ENCODE results near the gene ATAT1. TPM values are rescaled to one million over a fixed set of nuclear protein-coding genes. Genes with fewer than 3 reads are reported as not detected.

ATAT1 gene
- total RNA-seq, 1 donor from 2014 or later: 2.1 TPM

GRCh38 chr6:30612687-30613248 lies 13.9 kb upstream of the ATAT1 start:
- Histone ChIP-seq H3K27me3 (ENCODE audit: control insufficient read depth in 3 of 3, insufficient read depth in 3 of 3, low read length in 3 of 3) (no peaks in the 10 kb centered on the region), H3K9me3 (ENCODE audit: control insufficient read depth in 3 of 3, low read length in 3 of 3) (no peaks in the 10 kb centered on the region), H3K9ac (ENCODE audit: low read depth in 1 of 3, low read length in 3 of 3) (no peak overlapping the region), H3K4me3 (ENCODE audit: low read length in 3 of 3) (no peak overlapping the region), H3K27ac (ENCODE audit: low read depth, low read length) (peak overlapping the region; percentile 100), H3K36me3 (ENCODE audit: control insufficient read depth in 3 of 3, insufficient read depth in 3 of 3, low read length in 3 of 3) (peaks cover 21 to 33% (median 30%) of the 10 kb centered on the region in 3 donors), H3K4me1 (ENCODE audit: control insufficient read depth in 3 of 3, insufficient read depth in 3 of 3, low read length in 3 of 3) (peaks cover 21 to 48% (median 41%) of the 10 kb centered on the region in 3 donors)

DNA sequence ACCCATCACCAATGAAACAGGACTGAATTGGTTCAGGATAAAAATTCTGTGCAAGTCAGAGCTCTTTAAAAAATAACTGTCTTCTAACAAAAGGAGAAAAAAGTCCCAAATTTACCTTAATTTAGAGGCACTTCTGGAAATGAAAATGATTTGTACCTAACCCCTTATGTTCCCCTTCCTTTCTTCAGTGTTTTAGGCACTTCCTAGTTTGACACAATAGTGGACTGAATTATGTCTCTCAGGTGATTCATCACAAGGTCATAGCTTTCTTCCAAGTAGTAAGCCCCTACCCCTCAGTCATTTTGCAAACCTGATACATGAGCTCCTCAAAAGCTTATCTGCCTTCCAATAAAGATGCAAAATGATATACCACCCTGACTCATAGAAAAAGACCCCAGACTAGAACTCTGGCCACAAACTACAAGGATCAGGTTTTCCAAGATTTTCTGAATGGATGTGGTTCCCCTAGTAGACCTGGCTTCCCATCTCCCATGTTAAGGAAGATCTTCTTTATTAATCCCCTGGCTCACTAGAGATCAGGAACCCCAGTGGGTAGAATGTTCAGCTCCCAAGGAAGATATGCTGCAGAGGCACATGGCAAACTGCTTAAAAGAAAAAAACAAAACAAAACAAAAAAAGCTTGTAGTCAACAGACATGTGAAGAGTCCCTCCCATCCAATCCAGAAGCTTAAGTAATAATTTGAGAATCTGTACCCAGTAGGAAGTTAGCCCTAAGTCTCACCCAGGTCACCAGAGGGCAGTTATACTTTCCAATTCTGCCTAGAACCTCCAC lies 13.2 kb upstream of the ATAT1 start:
- H3K27ac ChIP-seq (ENCODE audit: low read depth, low read length): peak overlapping the region; percentile 100
- no peaks in the 10 kb centered on the region for H3K27me3 ChIP-seq (ENCODE audit: control insufficient read depth in 3 of 3, insufficient read depth in 3 of 3, low read length in 3 of 3)
- H3K36me3 ChIP-seq (ENCODE audit: control insufficient read depth in 3 of 3, insufficient read depth in 3 of 3, low read length in 3 of 3): peaks cover 17 to 27% (median 25%) of the 10 kb centered on the region in 3 donors
- peak overlapping the region; percentile 87 to 100 (median 98) for H3K9ac ChIP-seq (ENCODE audit: low read depth in 1 of 3, low read length in 3 of 3)
- H3K4me1 ChIP-seq (ENCODE audit: control insufficient read depth in 3 of 3, insufficient read depth in 3 of 3, low read length in 3 of 3): peaks cover 22 to 49% (median 45%) of the 10 kb centered on the region in 3 donors
- peak overlapping the region in 2 of 3 donors; percentile 48 to 88 for H3K4me3 ChIP-seq (ENCODE audit: low read length in 3 of 3)
- H3K9me3 ChIP-seq (ENCODE audit: control insufficient read depth in 3 of 3, low read length in 3 of 3): no peaks in the 10 kb centered on the region

- peaks cover 30 to 57% (median 52%) of the 10 kb centered on the region in 3 donors for H3K4me1 ChIP-seq (ENCODE audit: control insufficient read depth in 3 of 3, insufficient read depth in 3 of 3, low read length in 3 of 3)
- H3K27me3 ChIP-seq (ENCODE audit: control insufficient read depth in 3 of 3, insufficient read depth in 3 of 3, low read length in 3 of 3): no peaks in the 10 kb centered on the region
- H3K9ac ChIP-seq (ENCODE audit: low read depth in 1 of 3, low read length in 3 of 3): peak overlapping the region; percentile 87 to 100 (median 98)
- peak overlapping the region; percentile 71 to 99 (median 88) for H3K4me3 ChIP-seq (ENCODE audit: low read length in 3 of 3)
- peak overlapping the region; percentile 100 for H3K27ac ChIP-seq (ENCODE audit: low read depth, low read length)
- no peaks in the 10 kb centered on the region for H3K9me3 ChIP-seq (ENCODE audit: control insufficient read depth in 3 of 3, low read length in 3 of 3)
- peaks cover 13 to 19% (median 17%) of the 10 kb centered on the region in 3 donors for H3K36me3 ChIP-seq (ENCODE audit: control insufficient read depth in 3 of 3, insufficient read depth in 3 of 3, low read length in 3 of 3)
These were observed 12.4 kb upstream of the ATAT1 start for GRCh38 chr6:30614044-30614842.

DNA sequence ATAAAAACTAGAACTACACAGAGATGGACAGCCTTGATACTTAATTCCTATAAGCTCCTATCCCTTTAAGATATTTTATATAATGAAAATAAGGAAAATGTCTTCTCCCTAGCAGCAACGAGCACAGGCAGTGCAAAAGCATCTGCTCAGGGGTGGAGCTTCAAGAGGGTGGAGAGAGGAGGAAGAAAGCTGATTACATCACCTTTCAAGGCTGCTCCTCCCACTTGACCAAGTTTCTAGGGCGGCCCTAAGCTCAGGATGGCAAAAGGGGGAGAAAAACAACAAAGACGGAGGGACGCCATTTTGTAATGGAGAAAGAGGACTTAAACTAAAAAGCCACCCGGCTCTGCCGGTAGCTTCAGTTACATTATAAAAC lies 11.8 kb upstream of the ATAT1 start:
- H3K4me1 ChIP-seq (ENCODE audit: control insufficient read depth in 3 of 3, insufficient read depth in 3 of 3, low read length in 3 of 3): peaks cover 30 to 63% (median 50%) of the 10 kb centered on the region in 3 donors
- peak overlapping the region; percentile 88 to 99 (median 89) for H3K4me3 ChIP-seq (ENCODE audit: low read length in 3 of 3)
- peaks cover 16 to 20% (median 19%) of the 10 kb centered on the region in 3 donors for H3K36me3 ChIP-seq (ENCODE audit: control insufficient read depth in 3 of 3, insufficient read depth in 3 of 3, low read length in 3 of 3)
- peak overlapping the region; percentile 87 to 100 (median 98) for H3K9ac ChIP-seq (ENCODE audit: low read depth in 1 of 3, low read length in 3 of 3)
- no peaks in the 10 kb centered on the region for H3K9me3 ChIP-seq (ENCODE audit: control insufficient read depth in 3 of 3, low read length in 3 of 3)
- H3K27ac ChIP-seq (ENCODE audit: low read depth, low read length): peak overlapping the region; percentile 100
- no peaks in the 10 kb centered on the region for H3K27me3 ChIP-seq (ENCODE audit: control insufficient read depth in 3 of 3, insufficient read depth in 3 of 3, low read length in 3 of 3)

DNA sequence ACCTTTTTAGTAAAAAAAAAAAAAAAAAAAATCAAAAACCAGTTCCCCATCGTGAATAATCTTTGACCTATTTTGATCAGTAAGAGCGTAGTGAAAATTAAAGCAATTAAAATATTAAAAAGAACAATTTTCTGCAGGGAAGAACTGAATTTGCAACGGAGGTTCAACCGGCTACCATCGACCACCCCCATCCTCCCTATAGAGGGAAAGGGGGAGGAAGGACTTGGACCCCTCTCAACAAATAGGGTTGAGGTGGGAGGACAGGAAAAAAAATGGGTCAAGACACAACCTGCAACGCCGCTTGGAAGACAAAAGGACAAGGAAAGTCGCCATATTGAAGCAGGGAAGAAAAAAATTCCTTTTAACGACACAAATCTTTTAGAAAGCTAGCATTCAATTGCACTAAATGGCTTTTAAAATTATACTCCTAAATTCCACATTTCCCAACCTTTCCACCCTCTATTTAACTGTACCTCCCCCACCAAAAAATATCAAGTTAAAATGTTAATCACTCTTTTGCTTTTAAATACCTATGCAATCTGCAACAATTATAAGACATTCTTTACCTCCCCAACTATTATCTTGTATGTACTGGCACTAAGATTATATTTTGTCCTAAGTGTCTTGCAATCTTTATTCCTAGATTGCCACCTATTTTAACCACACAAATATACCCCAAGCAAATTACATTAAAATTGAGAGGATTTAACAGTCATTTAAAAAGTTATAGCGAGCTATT lies 11.3 kb upstream of the ATAT1 start:
- H3K27me3 ChIP-seq (ENCODE audit: control insufficient read depth in 3 of 3, insufficient read depth in 3 of 3, low read length in 3 of 3): no peaks in the 10 kb centered on the region
- H3K4me1 ChIP-seq (ENCODE audit: control insufficient read depth in 3 of 3, insufficient read depth in 3 of 3, low read length in 3 of 3): peaks cover 30 to 58% (median 50%) of the 10 kb centered on the region in 3 donors
- peak overlapping the region; percentile 88 to 99 (median 89) for H3K4me3 ChIP-seq (ENCODE audit: low read length in 3 of 3)
- peaks cover 16 to 23% (median 21%) of the 10 kb centered on the region in 3 donors for H3K36me3 ChIP-seq (ENCODE audit: control insufficient read depth in 3 of 3, insufficient read depth in 3 of 3, low read length in 3 of 3)
- peak overlapping the region; percentile 87 to 100 (median 98) for H3K9ac ChIP-seq (ENCODE audit: low read depth in 1 of 3, low read length in 3 of 3)
- H3K27ac ChIP-seq (ENCODE audit: low read depth, low read length): peak overlapping the region; percentile 100
- no peaks in the 10 kb centered on the region for H3K9me3 ChIP-seq (ENCODE audit: control insufficient read depth in 3 of 3, low read length in 3 of 3)

DNA sequence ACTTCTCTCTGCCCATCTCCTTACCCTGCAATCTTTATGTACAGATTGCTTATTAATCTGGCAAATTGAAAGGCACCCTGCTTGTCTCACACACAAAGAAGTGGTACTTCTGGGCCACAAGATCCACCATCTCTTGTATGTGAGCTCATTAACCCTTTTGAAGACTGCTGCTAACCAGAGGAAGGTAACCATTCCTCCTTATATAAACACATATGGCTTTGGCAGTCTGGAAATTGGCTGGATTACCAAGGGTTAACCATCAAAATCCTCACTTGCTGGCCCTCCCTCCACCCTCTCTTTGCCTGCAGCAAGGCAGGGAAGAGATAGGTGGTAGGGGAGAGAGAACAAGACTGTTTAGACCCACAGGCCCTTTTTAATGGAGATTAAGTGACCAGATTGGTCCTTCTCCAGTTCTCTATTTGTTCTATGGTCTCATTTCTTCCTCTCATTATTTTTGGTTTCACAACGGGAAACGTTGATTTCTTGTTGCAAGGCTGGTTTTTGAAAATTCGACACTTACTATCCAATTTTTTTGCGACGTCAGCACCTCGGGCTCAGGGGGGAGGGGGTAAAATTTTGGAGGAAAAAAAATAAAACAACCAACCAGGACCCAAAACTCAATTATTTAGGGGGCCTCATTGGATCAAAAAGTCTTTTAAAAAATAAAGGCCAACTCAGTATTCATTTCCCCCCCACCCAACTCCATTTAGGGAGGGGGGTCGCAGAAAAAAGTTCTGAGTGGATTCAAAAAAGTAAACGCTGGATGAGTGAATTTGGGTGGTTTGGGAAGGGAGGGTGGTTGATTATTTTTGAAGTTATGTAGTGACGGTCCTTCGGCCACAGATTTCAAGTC lies 10.5 kb upstream of the ATAT1 start:
- peaks cover 30 to 51% (median 49%) of the 10 kb centered on the region in 3 donors for H3K4me1 ChIP-seq (ENCODE audit: control insufficient read depth in 3 of 3, insufficient read depth in 3 of 3, low read length in 3 of 3)
- no peaks in the 10 kb centered on the region for H3K9me3 ChIP-seq (ENCODE audit: control insufficient read depth in 3 of 3, low read length in 3 of 3)
- no peaks in the 10 kb centered on the region for H3K27me3 ChIP-seq (ENCODE audit: control insufficient read depth in 3 of 3, insufficient read depth in 3 of 3, low read length in 3 of 3)
- H3K9ac ChIP-seq (ENCODE audit: low read depth in 1 of 3, low read length in 3 of 3): peak overlapping the region; percentile 87 to 100 (median 98)
- H3K4me3 ChIP-seq (ENCODE audit: low read length in 3 of 3): peak overlapping the region; percentile 88 to 99 (median 89)
- H3K36me3 ChIP-seq (ENCODE audit: control insufficient read depth in 3 of 3, insufficient read depth in 3 of 3, low read length in 3 of 3): peaks cover 20 to 30% (median 27%) of the 10 kb centered on the region in 3 donors
- peak overlapping the region; percentile 100 for H3K27ac ChIP-seq (ENCODE audit: low read depth, low read length)

DNA sequence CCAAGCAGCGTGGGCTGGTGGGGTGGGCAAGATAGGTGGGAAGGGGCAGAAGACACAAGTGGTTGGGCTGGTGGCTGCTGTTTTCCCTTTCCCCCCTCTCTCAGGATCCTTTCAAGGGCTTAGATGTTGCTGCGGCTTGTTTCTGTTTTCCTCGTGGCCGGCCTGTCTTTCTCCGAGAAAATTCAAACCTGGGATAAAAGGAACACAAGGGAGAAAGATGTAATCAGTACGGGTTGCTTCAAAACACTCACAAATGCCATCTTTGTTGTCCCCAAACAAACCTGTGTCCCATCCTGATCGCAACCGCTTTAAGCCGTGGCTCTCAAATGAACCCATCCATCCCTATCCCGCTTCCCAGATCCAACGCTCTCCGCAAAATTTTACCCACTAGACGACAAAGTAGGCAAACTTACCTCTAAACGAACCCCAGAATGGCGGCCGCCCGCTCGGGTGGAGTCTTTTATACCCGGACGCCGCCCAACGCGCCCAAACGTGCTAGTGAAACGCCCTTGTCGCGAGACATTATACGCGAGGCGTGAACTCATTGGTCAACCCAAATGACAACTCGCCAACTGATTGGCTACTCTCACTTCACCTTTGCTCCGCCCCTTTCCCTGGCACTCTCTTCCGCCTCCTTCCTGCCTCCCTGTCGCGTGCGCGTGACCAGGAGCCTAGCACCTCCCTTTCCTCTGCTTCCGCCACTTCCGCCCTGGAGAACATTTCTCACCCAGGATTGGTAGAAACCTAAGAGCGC lies 9.7 kb upstream of the ATAT1 start, which contains the start of gene PPP1R10:
Gene PPP1R10 (minus strand): TSS at position 433 of the 754 bp plus-strand sequence. CDS start 7,299 bp downstream, outside the sequence.
- no peaks in the 10 kb centered on the region for H3K27me3 ChIP-seq (ENCODE audit: control insufficient read depth in 3 of 3, insufficient read depth in 3 of 3, low read length in 3 of 3)
- peak within 1 kb of the TSS; percentile 100 for H3K27ac ChIP-seq (ENCODE audit: low read depth, low read length)
- no peaks in the 10 kb centered on the region for H3K9me3 ChIP-seq (ENCODE audit: control insufficient read depth in 3 of 3, low read length in 3 of 3)
- H3K9ac ChIP-seq (ENCODE audit: low read depth in 1 of 3, low read length in 3 of 3): peak within 1 kb of the TSS; percentile 94 to 100 (median 98)
- H3K4me1 ChIP-seq (ENCODE audit: control insufficient read depth in 3 of 3, insufficient read depth in 3 of 3, low read length in 3 of 3): peaks cover 27 to 43% (median 40%) of the 10 kb centered on the region in 3 donors
- peak within 1 kb of the TSS; percentile 88 to 100 (median 94) for H3K4me3 ChIP-seq (ENCODE audit: low read length in 3 of 3)
- H3K36me3 ChIP-seq (ENCODE audit: control insufficient read depth in 3 of 3, insufficient read depth in 3 of 3, low read length in 3 of 3): peaks cover 26 to 36% (median 29%) of the 10 kb centered on the region in 3 donors

DNA sequence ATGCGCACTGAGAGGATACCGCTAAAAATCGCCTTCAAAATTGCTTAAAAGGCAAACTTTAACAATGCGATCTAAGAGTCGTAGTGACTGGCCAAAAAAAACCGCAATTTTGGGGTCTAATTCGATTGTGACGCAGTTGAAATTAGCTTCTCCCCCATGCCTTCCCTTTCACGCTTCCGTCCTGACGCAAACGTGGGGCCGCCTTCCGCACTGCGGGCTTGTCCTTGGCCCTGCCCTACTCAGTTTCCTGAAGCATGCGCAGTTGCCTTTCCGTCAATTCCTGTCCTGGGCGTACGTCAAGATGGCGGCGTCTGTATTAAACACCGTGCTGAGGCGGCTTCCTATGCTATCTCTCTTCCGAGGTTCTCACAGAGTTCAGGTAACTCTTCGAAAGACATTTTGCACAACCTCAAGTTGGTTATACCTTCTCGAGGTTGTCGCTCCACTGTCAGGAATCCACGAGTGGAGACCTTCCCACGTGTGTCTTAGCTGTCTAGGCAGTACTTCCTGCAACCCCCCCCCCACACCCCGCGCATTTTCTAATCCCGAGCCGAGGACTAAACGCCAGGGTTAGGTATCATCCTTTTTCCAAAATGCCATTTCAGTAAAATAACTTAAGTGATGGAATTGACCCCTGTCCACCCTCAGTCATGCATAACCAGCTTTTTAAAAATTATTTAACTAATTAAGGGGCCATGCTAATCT lies 9.0 kb upstream of the ATAT1 start, which contains the start of gene MRPS18B:
Gene MRPS18B (plus strand): TSS at position 276 of the 705 bp plus-strand sequence. CDS start 26 bp downstream, at position 302.
- Histone ChIP-seq H3K36me3 (ENCODE audit: control insufficient read depth in 3 of 3, insufficient read depth in 3 of 3, low read length in 3 of 3) (peaks cover 29 to 40% (median 34%) of the 10 kb centered on the region in 3 donors), H3K27me3 (ENCODE audit: control insufficient read depth in 3 of 3, insufficient read depth in 3 of 3, low read length in 3 of 3) (no peaks in the 10 kb centered on the region), H3K4me1 (ENCODE audit: control insufficient read depth in 3 of 3, insufficient read depth in 3 of 3, low read length in 3 of 3) (peaks cover 26 to 37% (median 33%) of the 10 kb centered on the region in 3 donors), H3K27ac (ENCODE audit: low read depth, low read length) (peak within 1 kb of the TSS; percentile 100), H3K9me3 (ENCODE audit: control insufficient read depth in 3 of 3, low read length in 3 of 3) (no peaks in the 10 kb centered on the region), H3K9ac (ENCODE audit: low read depth in 1 of 3, low read length in 3 of 3) (peak within 1 kb of the TSS; percentile 94 to 100 (median 98)), H3K4me3 (ENCODE audit: low read length in 3 of 3) (peak within 1 kb of the TSS; percentile 88 to 100 (median 94))

Data from skeletal muscle tissue (tissue), 4 donors.